Glutamatergic neuron (in vitro differentiated cells): ENCODE measurements around the gene IQCM. TPM values are rescaled to one million over a fixed set of nuclear protein-coding genes. Genes with fewer than 3 reads are reported as not detected.
"Not testable (repeated sequence)": the region's sequence is repeated elsewhere in the genome, so short reads cannot be mapped to it uniquely, and the experiment has no call there.

ENCODE experiments used
- DNase-seq: peaks from one replicate; pipeline ENCODE4 v3.0.0; 2022
- H3K27ac Mint-ChIP-seq: one replicate; pipeline ENCODE4 v1.8.0; 2020; ENCODE audit warnings: mild to moderate bottlenecking, mixed read lengths, inconsistent platforms; ENCODE audit not compliant: unreplicated experiment
- H3K27me3 Mint-ChIP-seq: one replicate; pipeline ENCODE4 v1.8.0; 2020; ENCODE audit warnings: mild to moderate bottlenecking, moderate library complexity, mixed read lengths, inconsistent platforms; ENCODE audit not compliant: unreplicated experiment
- H3K36me3 Mint-ChIP-seq: one replicate; pipeline ENCODE4 v1.8.0; 2020; ENCODE audit warnings: mild to moderate bottlenecking, mixed read lengths, inconsistent platforms; ENCODE audit not compliant: unreplicated experiment
- H3K4me1 Mint-ChIP-seq: one replicate; pipeline ENCODE4 v1.8.0; 2020; ENCODE audit warnings: mild to moderate bottlenecking, low read depth, mixed read lengths, inconsistent platforms; ENCODE audit not compliant: unreplicated experiment
- H3K4me3 Mint-ChIP-seq: one replicate; pipeline ENCODE4 v1.8.0; 2020; ENCODE audit warnings: mild to moderate bottlenecking, mixed read lengths, inconsistent platforms; ENCODE audit not compliant: unreplicated experiment
- H3K9me3 Mint-ChIP-seq: one replicate; pipeline ENCODE4 v1.8.0; 2020; ENCODE audit warnings: mild to moderate bottlenecking, moderate library complexity, mixed read lengths, inconsistent platforms; ENCODE audit not compliant: unreplicated experiment
- CTCF ChIP-seq: fragments of 200-600 bp; sonication (generic); IDR thresholded peaks from one replicate; pipeline ENCODE4 v1.5.0; 2021; ENCODE audit not compliant: partially characterized antibody, unreplicated experiment
- total RNA-seq: library from RNA; stranded (reverse); fragmentation: NEBNext Ultra II Directional; extraction: Animal tissue kit (Norgen Biotek cat#: 25700); gene quantifications from one replicate; pipeline ENCODE4 v1.2.1, GENCODE V29; 2021; ENCODE audit not compliant: unreplicated experiment

The IQCM gene
- total RNA-seq, 1 donor from 2014 or later: not detected

GRCh38 chr4:149486861-149487260, 328.8 kb downstream of the IQCM start:
- no peak for DNase-seq
- Mint-ChIP-seq H3K27me3 (no peaks in the 10 kb centered on the region), H3K27ac (no peak overlapping the region), H3K36me3 (no peaks in the 10 kb centered on the region), H3K4me1 (peaks cover 17% of the 10 kb centered on the region), H3K9me3 (no peaks in the 10 kb centered on the region), H3K4me3 (no peak overlapping the region)
- TF ChIP-seq CTCF: no peak

DNA sequence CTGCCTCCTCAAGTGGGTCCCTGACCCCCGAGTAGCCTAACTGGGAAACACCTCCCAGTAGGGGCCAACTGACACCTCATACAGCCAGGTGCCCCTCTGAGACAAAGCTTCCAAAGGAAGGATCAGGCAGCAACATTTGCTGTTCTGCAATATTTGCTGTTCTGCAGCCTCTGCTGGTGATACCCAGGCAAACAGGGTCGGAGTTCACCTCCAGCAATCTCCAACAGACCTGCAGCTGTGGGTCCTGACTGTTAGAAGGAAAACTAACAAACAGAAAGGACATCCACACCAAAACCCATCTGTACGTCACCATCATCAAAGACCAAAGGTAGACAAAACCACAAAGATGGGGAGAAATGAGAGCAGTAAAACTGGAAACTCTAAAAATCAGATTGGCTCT, 347.0 kb downstream of the IQCM start:
- not testable (repeated sequence) for H3K27me3 Mint-ChIP-seq, H3K4me3 Mint-ChIP-seq, DNase-seq, H3K9me3 Mint-ChIP-seq, H3K27ac Mint-ChIP-seq, H3K36me3 Mint-ChIP-seq, H3K4me1 Mint-ChIP-seq

GRCh38 chr4:149466446-149466845, 349.2 kb downstream of the IQCM start:
- no peaks in the 10 kb centered on the region for H3K4me1 Mint-ChIP-seq
- H3K36me3 Mint-ChIP-seq: no peaks in the 10 kb centered on the region
- H3K27me3 Mint-ChIP-seq: no peaks in the 10 kb centered on the region
- DNase-seq: no peak
- H3K9me3 Mint-ChIP-seq: no peaks in the 10 kb centered on the region
- TF ChIP-seq CTCF: no peak
- H3K27ac Mint-ChIP-seq: no peak overlapping the region
- H3K4me3 Mint-ChIP-seq: no peak overlapping the region

DNA sequence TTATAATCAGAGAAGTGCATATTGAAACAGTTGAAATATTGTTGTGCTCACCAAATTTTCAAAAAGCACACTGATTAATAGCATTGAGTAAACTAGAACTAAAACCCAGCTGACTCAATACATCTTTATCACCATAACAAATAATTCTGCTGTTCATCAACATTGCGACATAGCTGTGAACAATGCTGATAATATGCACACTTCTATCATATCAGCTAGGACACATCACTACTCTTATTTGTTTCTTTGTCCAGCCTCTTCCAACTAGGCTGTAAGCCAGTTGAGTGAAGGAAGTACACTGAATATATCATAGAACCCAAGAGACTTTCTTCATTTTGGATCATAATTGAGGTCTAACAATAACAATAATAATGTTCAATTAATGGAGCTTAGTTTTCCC, 349.7 kb downstream of the IQCM start:
- Mint-ChIP-seq H3K27ac (no peak overlapping the region), H3K27me3 (no peaks in the 10 kb centered on the region), H3K4me1 (no peaks in the 10 kb centered on the region), H3K4me3 (no peak overlapping the region), H3K36me3 (no peaks in the 10 kb centered on the region), H3K9me3 (no peaks in the 10 kb centered on the region)
- TF ChIP-seq CTCF: no peak
- no peak for DNase-seq

GRCh38 chr4:149443537-149443936, 372.1 kb downstream of the IQCM start:
- no peaks in the 10 kb centered on the region for H3K4me1 Mint-ChIP-seq
- H3K27ac Mint-ChIP-seq: no peak overlapping the region
- DNase-seq: no peak
- no peak overlapping the region for H3K4me3 Mint-ChIP-seq
- H3K9me3 Mint-ChIP-seq: no peaks in the 10 kb centered on the region
- H3K27me3 Mint-ChIP-seq: no peaks in the 10 kb centered on the region
- TF ChIP-seq CTCF: no peak
- H3K36me3 Mint-ChIP-seq: no peaks in the 10 kb centered on the region

- Mint-ChIP-seq H3K4me1 (no peaks in the 10 kb centered on the region), H3K27me3 (no peaks in the 10 kb centered on the region), H3K27ac (no peak overlapping the region), H3K4me3 (no peak overlapping the region), H3K36me3 (no peaks in the 10 kb centered on the region), H3K9me3 (no peaks in the 10 kb centered on the region)
- no peak for DNase-seq
- no peak for TF ChIP-seq CTCF
Measured at GRCh38 chr4:149441338-149441737, 374.3 kb downstream of the IQCM start.
